ENCODE measurements around the gene PRMT2. TPM values are rescaled to one million over a fixed set of nuclear protein-coding genes. Genes with fewer than 3 reads are reported as not detected.

Gene PRMT2
- total and polyA plus RNA-seq, 2 experiments from 2014 or later: 51.9 to 56.9 TPM

- peaks cover 22% of the 10 kb centered on the region for H3K9me3 Mint-ChIP-seq
- no peaks in the 10 kb centered on the region for H3K4me1 Mint-ChIP-seq
- ATAC-seq: no peak
- no peak for TF ChIP-seq EZH2phosphoT487 (IDR thresholded peaks at IDR 0.05; ENCODE audit: unreplicated experiment)
- TF ChIP-seq REST (IDR thresholded peaks at IDR 0.05; ENCODE audit: unreplicated experiment): no peak
- no peak for TF ChIP-seq STAT1 (IDR thresholded peaks at IDR 0.05; ENCODE audit: unreplicated experiment)
- no peak for TF ChIP-seq JUNB (IDR thresholded peaks at IDR 0.05; ENCODE audit: unreplicated experiment)
- no peak for TF ChIP-seq EZH2 (IDR thresholded peaks at IDR 0.05; ENCODE audit: low read depth, unreplicated experiment)
- TF ChIP-seq ETS1 (IDR thresholded peaks at IDR 0.05): no peak
- TF ChIP-seq ZNF462 (CRISPR knock-in tag; IDR thresholded peaks at IDR 0.05): no peak
- no peak for TF ChIP-seq ZNF331 (CRISPR knock-in tag; IDR thresholded peaks at IDR 0.05; ENCODE audit: low read depth)
- no peak for TF ChIP-seq CREB1 (CRISPR knock-in tag; IDR thresholded peaks at IDR 0.05; ENCODE audit: low read depth)
- no peak for TF ChIP-seq POLR2AphosphoS5 (IDR thresholded peaks at IDR 0.05; ENCODE audit: low read depth)
- Histone ChIP-seq H4K20me1 (replicated peaks; ENCODE audit: insufficient read depth) (no peaks in the 10 kb centered on the region), H3K79me2 (replicated peaks; ENCODE audit: insufficient read depth) (no peaks in the 10 kb centered on the region), H3K4me2 (no peak overlapping the region), H3K27me3 (ENCODE audit: insufficient read depth) (no peaks in the 10 kb centered on the region), H3F3A (replicated peaks; ENCODE audit: low read depth) (no peaks in the 10 kb centered on the region), H3K4me1 (ENCODE audit: insufficient read depth) (no peaks in the 10 kb centered on the region; the same call in 1 of the 2 replicates), H3K36me3 (ENCODE audit: insufficient read depth) (no peaks in the 10 kb centered on the region), H2AFZ (no peak overlapping the region), H3K9me2 (ENCODE audit: insufficient read depth) (peaks cover 9% of the 10 kb centered on the region; the same call in 1 of the 2 replicates), H3K4me3 (no peak overlapping the region), H3K27ac (ENCODE audit: low read depth) (no peak overlapping the region)
- peaks cover 13% of the 10 kb centered on the region for H3K36me3 Mint-ChIP-seq (ENCODE audit: low read depth)
- H3K27me3 Mint-ChIP-seq (ENCODE audit: insufficient read depth, low read depth, poor library complexity): peaks cover 11% of the 10 kb centered on the region
- H3K27ac Mint-ChIP-seq: no peak overlapping the region
- no peak overlapping the region for H3K4me3 Mint-ChIP-seq
- DNase-seq (ENCODE audit: low spot score): no peak
These were observed 9.7 kb upstream of the PRMT2 start for GRCh38 chr21:46625759-46626158.

All from GM23338 (cell line).